Parathyroid adenoma (tissue), 2 donors: ENCODE measurements around the gene AP4M1.

Experiments
- H2AFZ ChIP-seq: fragments of 300-600 bp; sonication (generic); one replicate; pipeline ENCODE4 v1.7.0; 2017; ENCODE audit warnings: antibody characterized with exemption, mild to moderate bottlenecking
- H3K27ac ChIP-seq: fragments of 300-600 bp; sonication (generic); one replicate; pipeline ENCODE4 v1.7.0; 2017
- H3K27me3 ChIP-seq: fragments of 300-600 bp; sonication (generic); one replicate; pipeline ENCODE4 v1.7.0; 2017; ENCODE audit warnings: low read length; ENCODE audit not compliant: control insufficient read depth, insufficient read depth
- H3K36me3 ChIP-seq: fragments of 300-600 bp; sonication (generic); one replicate; pipeline ENCODE4 v1.7.0; 2017; ENCODE audit warnings: low read length; ENCODE audit not compliant: control insufficient read depth, insufficient read depth
- H3K4me1 ChIP-seq: fragments of 300-600 bp; sonication (generic); one replicate; pipeline ENCODE4 v1.7.0; 2017; ENCODE audit warnings: control low read depth
- H3K4me2 ChIP-seq: fragments of 300-600 bp; sonication (generic); one replicate; pipeline ENCODE4 v1.7.0; 2017; ENCODE audit warnings: low read length
- H3K4me3 ChIP-seq: fragments of 300-600 bp; sonication (generic); one replicate; pipeline ENCODE4 v1.7.0; 2017; ENCODE audit warnings: low read depth, low read length
- H3K79me2 ChIP-seq: fragments of 300-600 bp; sonication (generic); one replicate; pipeline ENCODE4 v1.7.0; 2017; ENCODE audit warnings: control low read depth
- H3K9ac ChIP-seq: fragments of 300-600 bp; sonication (generic); one replicate; pipeline ENCODE4 v1.7.0; 2017; ENCODE audit warnings: mild to moderate bottlenecking
- H3K9me3 ChIP-seq: fragments of 300-600 bp; sonication (generic); one replicate; pipeline ENCODE4 v1.7.0; 2017; ENCODE audit warnings: low read length; ENCODE audit not compliant: control insufficient read depth
- TF ChIP-seq, protein P1 (sequence below): fragments of 300-600 bp; sonication (generic); IDR thresholded peaks from one replicate; pipeline ENCODE4 v1.7.0; 2017; ENCODE audit warnings: antibody characterized with exemption, mild to moderate bottlenecking
- donor health status: primary hyperparathyroidism.

The AP4M1 gene

GRCh38 chr7:100075418-100075817, 26.0 kb upstream of the AP4M1 start:
- H3K27me3 ChIP-seq, result no peaks in the 10 kb centered on the region
- H3K36me3 ChIP-seq, result peaks cover 9% of the 10 kb centered on the region
- no peak overlapping the region for H2AFZ ChIP-seq
- no peak overlapping the region for H3K4me3 ChIP-seq
- no peak overlapping the region for H3K4me2 ChIP-seq
- no peak overlapping the region for H3K9ac ChIP-seq
- peaks cover 2% of the 10 kb centered on the region for H3K4me1 ChIP-seq
- peaks cover 12% of the 10 kb centered on the region for H3K79me2 ChIP-seq
- TF ChIP-seq, protein P1, sequence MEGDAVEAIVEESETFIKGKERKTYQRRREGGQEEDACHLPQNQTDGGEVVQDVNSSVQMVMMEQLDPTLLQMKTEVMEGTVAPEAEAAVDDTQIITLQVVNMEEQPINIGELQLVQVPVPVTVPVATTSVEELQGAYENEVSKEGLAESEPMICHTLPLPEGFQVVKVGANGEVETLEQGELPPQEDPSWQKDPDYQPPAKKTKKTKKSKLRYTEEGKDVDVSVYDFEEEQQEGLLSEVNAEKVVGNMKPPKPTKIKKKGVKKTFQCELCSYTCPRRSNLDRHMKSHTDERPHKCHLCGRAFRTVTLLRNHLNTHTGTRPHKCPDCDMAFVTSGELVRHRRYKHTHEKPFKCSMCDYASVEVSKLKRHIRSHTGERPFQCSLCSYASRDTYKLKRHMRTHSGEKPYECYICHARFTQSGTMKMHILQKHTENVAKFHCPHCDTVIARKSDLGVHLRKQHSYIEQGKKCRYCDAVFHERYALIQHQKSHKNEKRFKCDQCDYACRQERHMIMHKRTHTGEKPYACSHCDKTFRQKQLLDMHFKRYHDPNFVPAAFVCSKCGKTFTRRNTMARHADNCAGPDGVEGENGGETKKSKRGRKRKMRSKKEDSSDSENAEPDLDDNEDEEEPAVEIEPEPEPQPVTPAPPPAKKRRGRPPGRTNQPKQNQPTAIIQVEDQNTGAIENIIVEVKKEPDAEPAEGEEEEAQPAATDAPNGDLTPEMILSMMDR, result no peak
- no peak overlapping the region for H3K27ac ChIP-seq
- H3K9me3 ChIP-seq, result no peaks in the 10 kb centered on the region

- Histone ChIP-seq H3K4me2 (no peak overlapping the region), H2AFZ (no peak overlapping the region), H3K9me3 (no peaks in the 10 kb centered on the region), H3K4me1 (peaks cover 5% of the 10 kb centered on the region), H3K27ac (no peak overlapping the region), H3K4me3 (no peak overlapping the region), H3K79me2 (peaks cover 19% of the 10 kb centered on the region), H3K9ac (no peak overlapping the region), H3K27me3 (no peaks in the 10 kb centered on the region), H3K36me3 (peaks cover 1% of the 10 kb centered on the region)
- TF ChIP-seq, protein P1, result no peak
These were observed 24.2 kb upstream of the AP4M1 start for GRCh38 chr7:100077205-100077604.

GRCh38 chr7:100079024-100079560, 22.4 kb upstream of the AP4M1 start:
- Histone ChIP-seq H3K79me2 (peaks cover 19% of the 10 kb centered on the region), H3K9me3 (no peaks in the 10 kb centered on the region), H2AFZ (no peak overlapping the region), H3K9ac (no peak overlapping the region), H3K4me1 (peaks cover 12% of the 10 kb centered on the region), H3K4me2 (no peak overlapping the region), H3K4me3 (no peak overlapping the region), H3K36me3 (no peaks in the 10 kb centered on the region), H3K27me3 (no peaks in the 10 kb centered on the region), H3K27ac (no peak overlapping the region)
- TF ChIP-seq, protein P1, result no peak

- H3K4me1 ChIP-seq, result peaks cover 12% of the 10 kb centered on the region
- peak overlapping the region; percentile 97 for H3K4me2 ChIP-seq
- TF ChIP-seq, protein P1, result no peak
- peak overlapping the region; percentile 74 for H3K27ac ChIP-seq
- no peaks in the 10 kb centered on the region for H3K36me3 ChIP-seq
- peak overlapping the region; percentile 55 for H3K9ac ChIP-seq
- no peaks in the 10 kb centered on the region for H3K9me3 ChIP-seq
- H2AFZ ChIP-seq, result peak overlapping the region; percentile 79
- H3K27me3 ChIP-seq, result no peaks in the 10 kb centered on the region
- peak overlapping the region; percentile 78 for H3K4me3 ChIP-seq
- peaks cover 19% of the 10 kb centered on the region for H3K79me2 ChIP-seq
These were observed 20.4 kb upstream of the AP4M1 start for GRCh38 chr7:100080907-100081534.
